Left renal cortex interstitium (tissue), 4 donors: Measurements from ENCODE around the gene PFN2. TPM values are rescaled to one million over a fixed set of nuclear protein-coding genes. Genes with fewer than 3 reads are reported as not detected.
"Not testable (repeated sequence)": the region's sequence is repeated elsewhere in the genome, so short reads cannot be mapped to it uniquely, and the experiment has no call there.

ENCODE experiments used
- DNase-seq, 4 donors: peaks; one replicate each; pipeline ENCODE4 v3.0.0-alpha.2; 2013; ENCODE audit warnings: low read depth in 4 of 4, low spot score in 2 of 4, missing footprints in 1 of 4
- polyA plus RNA-seq, 4 donors: library from polyadenylated mRNA; unstranded; fragments of 120-200 nt; gene quantifications; one replicate each; pipeline ENCODE4 v1.2.1, GENCODE V29; 2013; ENCODE audit not compliant: insufficient read length in 4 of 4

The PFN2 gene
- polyA plus RNA-seq, 4 donors: 380 to 474 (median 439) TPM

DNA sequence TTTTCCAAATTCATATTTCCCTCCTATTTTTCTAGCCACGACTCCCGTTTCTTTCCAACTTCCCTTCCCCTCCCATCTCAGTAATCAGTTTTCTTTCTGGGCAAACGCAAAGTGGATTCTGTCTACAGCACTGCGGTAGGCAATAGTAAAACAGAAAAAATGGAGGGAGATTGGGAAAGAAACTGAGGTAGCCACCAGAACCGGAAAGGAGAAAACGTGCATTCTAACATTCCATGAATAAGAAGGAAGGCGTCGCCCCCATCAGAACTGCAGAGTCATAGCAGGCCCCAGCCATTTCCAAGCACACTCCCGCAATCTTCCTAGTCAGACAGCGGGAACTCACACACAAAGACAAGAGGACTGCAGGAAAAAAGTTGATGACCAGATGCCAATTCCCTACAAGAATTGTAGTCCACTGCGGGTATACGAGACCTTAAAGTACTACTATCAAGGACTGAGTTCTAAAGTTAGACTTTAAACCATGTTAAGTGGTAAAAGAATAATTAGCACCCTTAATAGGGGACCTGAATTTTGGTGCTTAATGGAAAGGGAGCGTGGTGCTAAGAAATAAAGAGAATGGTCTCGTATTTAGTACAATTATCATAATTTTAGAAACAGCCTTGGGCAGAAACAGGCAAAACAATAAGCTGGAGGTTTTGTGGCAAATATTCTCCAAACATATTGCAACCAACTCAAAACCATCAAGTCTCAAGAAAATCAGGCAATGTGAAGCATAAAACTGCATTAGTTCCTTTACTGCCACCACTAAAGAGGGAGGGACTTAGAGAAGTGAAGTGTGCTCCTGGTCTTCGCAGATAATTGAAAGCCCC lies 1.4 kb downstream of the PFN2 start:
- DNase-seq: peak in 1 of 4 donors; percentile 69

DNA sequence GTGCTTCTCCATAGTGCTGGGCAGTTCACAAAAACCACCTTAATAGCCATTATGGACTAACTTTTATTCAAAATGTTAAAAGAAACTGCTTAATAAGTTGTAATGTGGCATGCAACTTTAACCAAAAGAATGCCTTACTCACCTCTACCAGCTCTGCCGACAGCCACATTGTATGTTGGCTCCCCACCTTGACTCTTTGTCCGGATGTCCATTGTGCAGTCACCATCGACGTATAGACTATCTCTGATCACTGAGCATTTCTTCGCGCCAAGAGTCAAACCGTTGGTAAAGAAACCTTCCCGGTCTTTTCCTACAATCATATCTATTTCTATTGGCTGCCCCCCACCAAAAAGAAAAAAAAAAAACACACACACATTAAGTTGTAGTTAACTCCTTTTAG lies 2.5 kb downstream of the PFN2 start:
- no peak for DNase-seq

- DNase-seq: no peak
Observed at GRCh38 chr3:149967086-149967685, 3.5 kb downstream of the PFN2 start.

GRCh38 chr3:149965278-149965677 lies 5.4 kb downstream of the PFN2 start:
- DNase-seq: no peak

DNA sequence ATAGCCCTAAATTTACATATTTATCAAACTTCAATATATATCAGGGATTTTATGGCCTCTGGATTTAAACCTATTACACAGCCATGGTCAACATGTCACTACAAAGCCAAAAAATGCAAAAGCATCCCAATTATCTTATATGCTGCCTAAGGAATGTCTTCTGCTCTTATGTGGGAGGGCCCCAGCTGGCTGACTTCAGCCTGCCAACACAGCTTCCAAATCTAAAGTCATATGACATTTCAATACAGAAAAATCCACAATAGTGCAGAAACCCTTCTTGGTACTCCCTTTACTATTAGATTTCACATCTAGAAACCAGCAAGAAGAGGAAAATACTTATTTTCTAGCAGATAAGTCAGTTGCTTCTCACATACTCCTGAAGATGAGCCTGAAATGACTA lies 6.4 kb downstream of the PFN2 start:
- no peak for DNase-seq

GRCh38 chr3:149963485-149963884 lies 7.2 kb downstream of the PFN2 start:
- no peak for DNase-seq

DNA sequence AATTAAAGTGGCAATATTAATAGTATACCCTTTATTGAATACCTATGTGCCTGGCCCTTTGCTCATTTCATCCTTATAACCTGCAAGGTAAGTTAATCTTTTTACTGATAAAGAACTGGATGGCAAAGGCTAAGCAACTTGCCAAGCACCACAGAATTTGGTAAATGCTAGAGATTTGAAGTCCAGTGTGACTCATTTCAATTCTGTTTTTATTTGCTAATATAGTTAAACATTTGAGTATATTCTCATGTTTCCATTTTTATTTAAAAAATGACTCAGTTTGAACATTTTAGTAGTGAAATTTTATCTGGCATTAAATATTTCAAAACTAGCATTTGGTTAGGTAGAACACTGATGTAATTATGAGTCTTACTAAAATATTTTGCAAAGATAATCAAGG lies 11.3 kb downstream of the PFN2 start:
- DNase-seq: no peak

GRCh38 chr3:149958171-149958796 lies 12.4 kb downstream of the PFN2 start:
- DNase-seq: no peak

- no peak for DNase-seq
Observed at GRCh38 chr3:149957361-149958125, 13.2 kb downstream of the PFN2 start.

GRCh38 chr3:149955449-149955848 lies 15.2 kb downstream of the PFN2 start:
- DNase-seq: no peak

- no peak for DNase-seq
Observed at GRCh38 chr3:149954812-149955211, 15.9 kb downstream of the PFN2 start.

- no peak for DNase-seq
Observed at GRCh38 chr3:149949181-149949580, 21.5 kb downstream of the PFN2 start.

DNA sequence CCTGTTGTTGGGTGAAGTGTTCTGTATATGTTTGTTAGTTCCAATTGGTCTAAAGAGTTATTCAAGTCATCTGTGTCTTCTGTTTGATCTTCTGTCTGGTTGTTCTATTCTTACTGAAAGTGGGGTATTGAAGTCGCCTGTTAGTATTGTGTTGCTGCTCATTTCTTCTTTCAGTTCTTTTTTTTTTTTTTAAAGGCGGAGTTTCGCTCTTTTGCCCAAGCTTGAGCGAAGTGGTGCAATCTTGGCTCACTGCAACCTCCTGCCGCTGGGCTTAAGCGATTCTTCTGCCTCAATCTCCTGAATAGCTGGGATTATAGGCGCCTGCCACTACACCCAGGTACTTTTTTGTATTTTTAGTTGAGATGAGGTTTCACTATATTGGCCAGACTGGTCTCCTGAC lies 23.5 kb downstream of the PFN2 start:
- no peak for DNase-seq

GRCh38 chr3:149943966-149944365 lies 26.7 kb downstream of the PFN2 start:
- not testable (repeated sequence) for DNase-seq

GRCh38 chr3:149942409-149942808 lies 28.3 kb downstream of the PFN2 start:
- no peak for DNase-seq

DNA sequence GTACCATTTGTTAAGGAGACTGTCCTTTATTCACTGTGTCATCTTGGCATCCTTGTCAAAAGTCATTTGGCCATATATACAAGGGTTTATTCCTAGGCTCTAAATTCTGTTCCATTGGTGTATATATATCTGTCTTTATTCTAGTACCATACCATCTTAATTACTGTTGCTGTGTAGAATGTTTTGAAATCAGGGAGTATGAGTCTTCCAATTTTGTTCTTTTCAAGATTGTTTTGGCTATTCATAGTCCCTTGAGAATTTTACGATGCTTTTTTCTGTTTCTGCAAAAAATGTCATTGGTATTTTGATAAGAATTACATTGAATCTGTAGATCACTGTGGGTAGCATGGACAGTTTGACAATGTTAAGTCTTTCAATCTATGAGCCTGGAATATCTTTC lies 28.7 kb downstream of the PFN2 start:
- DNase-seq: no peak

- DNase-seq: no peak
Observed at GRCh38 chr3:149941186-149941585, 29.5 kb downstream of the PFN2 start.

- DNase-seq: not testable (repeated sequence)
Observed at GRCh38 chr3:149938392-149939055, 32.2 kb downstream of the PFN2 start.

- peak in 3 of 4 donors; percentile 15 to 37 (median 18) for DNase-seq
Observed at GRCh38 chr3:149936812-149937230, 33.9 kb downstream of the PFN2 start.

DNA sequence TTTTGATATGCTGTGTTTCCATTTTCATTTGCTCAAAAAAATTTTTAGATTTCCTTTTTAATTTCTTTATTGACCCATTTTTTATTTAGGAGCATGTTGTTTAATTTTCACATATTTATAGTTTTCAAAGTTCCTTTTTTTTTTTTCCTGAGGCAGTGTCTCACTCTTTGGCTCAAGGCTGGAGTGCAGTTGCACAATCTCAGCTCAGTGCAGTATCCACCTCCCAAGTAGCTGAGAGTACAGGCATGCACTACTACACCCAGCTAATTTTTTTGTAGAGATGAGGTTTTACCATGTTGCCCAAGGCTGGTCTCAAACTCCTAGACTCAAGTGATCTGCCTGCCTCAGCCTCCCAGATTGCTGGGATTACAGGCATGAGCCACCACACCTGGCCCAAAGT lies 36.2 kb downstream of the PFN2 start:
- DNase-seq: no peak
